GM21825 (cell line): ENCODE measurements around the gene METTL6.
"Not testable (repeated sequence)": the region's sequence is repeated elsewhere in the genome, so short reads cannot be mapped to it uniquely, and the experiment has no call there.

Experiments used
- ATAC-seq: cut with Tn5 transposase; IDR thresholded peaks from one replicate; pipeline ENCODE4 v1.9.1; 2021; ENCODE audit warnings: mild to moderate bottlenecking, moderate library complexity; ENCODE audit not compliant: unreplicated experiment

METTL6 gene

GRCh38 chr3:15451216-15452113 is 24.1 kb upstream of the METTL6 start:
- no peak for ATAC-seq

GRCh38 chr3:15450438-15451215 is 23.3 kb upstream of the METTL6 start:
- ATAC-seq, result no peak

DNA sequence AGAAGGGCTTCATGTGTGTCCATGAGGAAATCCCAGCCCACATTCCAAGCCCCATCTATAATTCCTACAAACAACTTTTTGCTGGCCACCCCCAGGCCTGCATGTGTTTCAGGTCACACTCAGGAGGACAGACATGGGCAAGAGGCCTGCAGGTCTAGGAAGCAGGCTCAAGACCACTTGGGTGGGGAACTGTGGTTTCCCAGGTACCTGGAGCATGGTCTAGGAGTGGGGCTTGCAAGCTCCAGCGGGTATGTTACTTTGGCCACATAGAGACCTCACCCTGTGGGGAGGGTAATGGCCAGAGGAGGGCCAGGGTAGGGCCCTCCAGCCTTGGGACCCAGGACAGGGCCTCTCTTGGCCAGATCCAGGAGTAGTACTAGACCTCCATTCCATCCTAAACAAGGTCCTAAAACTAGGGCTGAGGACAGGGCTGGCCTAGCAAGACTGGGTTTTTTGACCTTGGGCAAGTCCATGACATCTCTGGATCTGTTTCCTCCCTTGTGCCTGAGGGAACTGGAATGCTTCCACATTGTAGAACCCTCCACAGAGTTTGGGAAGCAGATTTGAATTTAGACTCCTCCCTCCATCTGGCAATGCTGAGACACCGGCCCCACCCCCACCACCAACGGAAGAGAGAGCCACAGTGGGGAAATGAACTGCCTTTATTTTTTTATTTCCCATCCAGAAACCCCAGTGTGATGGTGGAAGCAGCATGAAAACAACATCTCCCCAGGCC is 22.3 kb upstream of the METTL6 start:
- no peak for ATAC-seq

- no peak for ATAC-seq
Measured at GRCh38 chr3:15443826-15444524, 16.6 kb upstream of the METTL6 start.

DNA sequence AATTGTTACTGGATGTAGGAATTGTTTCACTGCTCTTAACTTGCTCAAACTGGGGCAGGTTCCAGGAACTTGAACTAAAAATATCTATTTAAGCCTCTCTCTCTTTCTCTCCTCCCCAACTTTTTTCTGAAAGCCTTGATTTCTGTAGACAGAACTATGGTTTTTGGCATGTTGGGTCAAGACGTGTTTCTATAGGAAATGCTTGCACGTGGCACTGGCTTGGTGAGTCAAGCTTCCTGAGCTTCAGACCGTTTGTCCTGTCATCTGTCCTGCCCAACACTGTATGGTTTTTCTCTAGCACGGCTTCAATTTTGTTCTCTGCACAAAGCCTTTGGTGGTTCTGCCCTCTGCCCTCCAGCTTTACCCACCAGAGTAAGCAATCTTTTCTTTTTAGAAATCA is 13.5 kb upstream of the METTL6 start:
- no peak for ATAC-seq

GRCh38 chr3:15439476-15439875 is 12.1 kb upstream of the METTL6 start:
- no peak for ATAC-seq

DNA sequence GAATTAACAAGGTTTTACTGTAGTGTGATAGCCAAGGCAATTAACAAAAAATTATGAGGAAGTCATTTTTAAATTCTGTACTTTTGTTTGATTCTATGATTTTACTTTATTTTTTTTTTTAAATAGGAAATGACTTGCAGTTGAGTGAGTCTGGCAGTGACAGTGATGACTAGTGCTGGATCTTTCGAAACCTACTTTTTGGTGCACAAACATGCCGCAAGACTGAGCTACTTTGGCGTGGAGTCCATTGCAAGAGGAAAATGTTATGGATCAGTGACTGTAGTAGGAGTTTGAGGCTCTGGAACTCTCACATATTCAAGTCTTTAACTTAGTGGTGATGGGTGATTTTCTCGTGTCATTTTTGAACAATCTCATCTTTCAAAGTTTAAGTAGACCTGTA is 11.6 kb upstream of the METTL6 start:
- no peak for ATAC-seq

DNA sequence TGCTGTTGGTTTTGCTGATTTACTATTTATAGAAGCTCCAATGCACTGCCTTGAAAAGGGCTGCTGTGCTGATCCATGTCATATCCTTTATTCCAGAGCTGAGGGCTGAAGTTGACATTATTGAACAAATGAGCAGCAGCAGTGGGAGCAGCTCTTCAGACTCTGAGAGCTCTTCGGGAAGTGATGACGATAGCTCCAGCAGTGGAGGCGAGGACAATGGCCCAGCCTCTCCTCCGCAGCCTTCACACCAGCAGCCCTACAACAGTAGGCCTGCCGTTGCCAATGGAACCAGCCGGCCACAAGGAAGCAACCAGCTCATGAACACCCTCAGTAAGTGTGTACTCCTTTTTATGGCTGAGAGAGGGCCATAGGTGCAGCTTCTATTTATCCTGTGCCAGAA is 8.9 kb upstream of the METTL6 start:
- no peak for ATAC-seq

DNA sequence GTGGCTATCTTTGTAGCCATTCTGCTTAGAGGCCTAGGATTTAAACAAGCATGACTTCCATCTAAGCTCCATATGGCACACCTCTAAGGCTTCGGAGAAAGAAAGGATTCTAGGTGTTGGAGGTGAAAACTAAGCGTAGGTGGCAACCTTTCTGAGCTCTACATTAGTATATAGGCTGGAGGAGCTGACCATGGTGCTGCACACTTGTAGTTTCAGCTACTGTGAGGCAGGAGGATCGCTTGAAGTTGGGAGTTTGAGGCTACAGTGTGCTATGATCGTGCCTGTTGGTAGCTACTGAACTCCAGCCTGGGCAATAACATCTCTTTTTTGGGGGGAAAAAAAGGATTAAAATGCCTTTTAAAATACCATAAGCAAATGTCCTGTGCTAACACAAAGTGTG is 7.4 kb upstream of the METTL6 start:
- no peak for ATAC-seq

DNA sequence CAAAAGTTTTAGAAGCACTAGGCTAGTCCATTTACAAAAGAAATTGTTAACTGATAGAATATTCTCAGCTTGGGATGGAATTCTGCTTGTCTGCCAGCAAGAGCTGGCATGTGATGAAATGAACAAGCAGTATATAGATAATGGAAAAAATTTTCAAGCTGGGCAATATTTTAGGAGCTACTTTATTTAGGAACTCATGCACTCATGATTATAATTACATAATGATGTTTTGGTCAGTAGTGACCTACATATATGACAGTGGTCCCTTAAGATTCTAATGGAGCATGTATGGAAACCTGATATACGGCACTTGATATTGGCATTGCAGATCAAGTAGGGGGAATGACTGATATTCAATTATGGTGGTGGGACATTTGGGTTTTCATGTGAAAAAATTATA is 6.2 kb upstream of the METTL6 start:
- ATAC-seq, result no peak

GRCh38 chr3:15431256-15431837 is 4.0 kb upstream of the METTL6 start:
- no peak for ATAC-seq

DNA sequence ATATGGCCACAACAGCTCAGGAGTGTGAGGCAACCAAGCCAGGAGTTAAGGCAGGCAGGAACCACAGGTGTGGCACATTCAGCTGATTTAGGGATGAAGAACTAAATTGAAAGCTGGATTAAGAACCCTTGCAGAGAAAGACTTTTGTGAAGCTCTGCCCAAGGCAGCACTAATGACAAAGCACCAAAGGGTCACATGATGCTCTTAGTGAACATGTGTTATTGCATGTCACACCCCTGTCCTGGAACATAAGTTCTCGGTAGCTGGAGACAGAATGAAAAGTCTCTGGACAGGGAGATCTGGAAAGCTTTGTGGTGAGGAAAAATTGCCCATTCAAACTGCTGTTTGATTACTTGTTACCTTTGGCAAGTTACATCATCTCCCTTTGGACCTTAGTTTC is 3.3 kb upstream of the METTL6 start:
- no peak for ATAC-seq

DNA sequence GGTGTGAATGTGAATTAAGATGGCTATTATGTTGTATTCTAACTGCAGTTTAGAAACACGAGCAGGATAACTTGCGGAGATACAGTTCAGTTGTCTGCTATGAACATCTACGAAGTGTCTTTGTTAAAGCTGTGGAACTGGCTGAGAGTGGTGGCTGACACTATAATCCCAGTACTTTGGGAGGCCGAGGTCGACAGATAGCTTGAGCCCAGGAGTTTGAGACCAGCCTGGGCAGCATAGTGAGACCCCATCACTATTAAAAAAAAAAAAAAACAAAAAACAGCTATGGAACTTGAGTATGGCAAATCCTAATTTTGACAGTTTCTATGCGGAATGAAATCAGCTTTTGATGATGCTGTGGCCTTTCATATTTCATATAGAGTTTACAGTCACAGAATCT is 1.7 kb upstream of the METTL6 start:
- no peak for ATAC-seq

GRCh38 chr3:15428539-15428938 is 1.2 kb upstream of the METTL6 start:
- no peak for ATAC-seq

DNA sequence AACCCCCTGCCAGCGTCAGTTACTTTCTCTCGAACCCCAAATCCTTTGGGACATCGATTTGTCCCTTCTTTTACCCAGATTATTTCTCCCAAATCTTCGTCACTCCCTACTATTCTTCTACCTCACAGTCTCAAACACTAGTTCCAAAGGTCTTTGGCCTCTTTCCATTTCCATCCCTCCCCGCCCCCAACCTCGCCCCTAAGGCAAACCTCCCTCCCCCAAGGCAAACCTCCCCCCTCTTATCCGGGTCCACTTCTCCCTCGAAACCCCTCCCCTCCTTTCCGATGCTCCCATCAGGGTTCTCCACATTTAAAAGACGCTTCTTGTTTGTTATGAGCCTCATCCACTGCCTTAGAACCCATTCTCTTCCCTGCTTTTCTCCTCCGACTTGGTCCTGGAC is 637 bp upstream of the METTL6 start:
- no peak for ATAC-seq

GRCh38 chr3:15426579-15427118 is 695 bp downstream of the METTL6 start:
- no peak for ATAC-seq

DNA sequence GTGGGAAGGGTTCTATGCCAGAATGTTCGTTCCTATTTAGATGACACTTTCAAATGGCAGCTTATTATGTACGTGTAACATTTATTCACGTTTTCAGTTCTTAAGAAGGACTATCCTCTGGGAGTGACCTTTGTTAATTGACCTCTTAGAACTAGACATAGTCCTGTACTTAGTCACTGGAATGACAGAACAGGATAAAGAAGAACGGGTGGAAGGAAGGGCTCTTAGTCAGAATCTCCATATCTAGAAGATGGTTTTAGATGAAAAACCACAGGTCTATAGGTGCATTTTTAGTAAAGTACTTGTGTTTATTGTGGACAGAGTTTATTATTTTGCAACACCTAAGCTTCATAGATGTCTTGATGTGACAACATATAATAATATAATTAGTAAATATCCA is 6.5 kb downstream of the METTL6 start:
- ATAC-seq, result no peak

DNA sequence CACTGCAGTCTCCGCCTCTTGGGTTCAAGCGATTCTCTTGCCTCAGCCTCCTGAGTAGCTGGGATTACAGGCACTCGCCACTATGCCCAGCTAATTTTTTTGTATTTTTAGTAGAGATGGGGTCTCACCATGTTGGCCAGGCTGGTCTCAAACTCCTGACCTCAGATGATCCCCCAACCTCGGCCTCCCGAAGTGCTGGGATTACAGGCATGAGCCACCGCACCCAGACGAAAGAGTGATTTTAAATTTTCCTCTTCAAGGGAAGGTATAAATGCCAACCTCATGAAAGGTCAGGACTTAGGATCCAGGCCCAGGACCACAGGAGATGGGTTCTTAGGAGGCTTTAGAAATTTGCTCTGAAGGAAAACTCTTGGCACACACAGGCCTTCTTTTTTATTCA is 16.4 kb downstream of the METTL6 start:
- ATAC-seq, result not testable (repeated sequence)

- ATAC-seq, result no peak
Measured at GRCh38 chr3:15409774-15410173, 17.6 kb downstream of the METTL6 start.

GRCh38 chr3:15409239-15409638 is 18.1 kb downstream of the METTL6 start:
- ATAC-seq, result no peak
